HL-60 (cell line): ENCODE measurements around the gene SELENOT.

ENCODE experiments used
- POLR2AphosphoS5 ChIP-seq: IDR thresholded peaks from 2 replicates; pipeline ENCODE4 v1.6.1; 2012; ENCODE audit warnings: low read depth
- SPI1 ChIP-seq: IDR thresholded peaks from 2 replicates; pipeline ENCODE4 v1.6.1; 2012; ENCODE audit warnings: low read depth, mild to moderate bottlenecking, borderline replicate concordance
- TF ChIP-seq, protein P1 (sequence below): IDR thresholded peaks from one replicate; pipeline ENCODE4 v1.5.1; 2011; ENCODE audit warnings: low read length, control low read depth, inconsistent platforms; ENCODE audit not compliant: insufficient read depth

DNA sequence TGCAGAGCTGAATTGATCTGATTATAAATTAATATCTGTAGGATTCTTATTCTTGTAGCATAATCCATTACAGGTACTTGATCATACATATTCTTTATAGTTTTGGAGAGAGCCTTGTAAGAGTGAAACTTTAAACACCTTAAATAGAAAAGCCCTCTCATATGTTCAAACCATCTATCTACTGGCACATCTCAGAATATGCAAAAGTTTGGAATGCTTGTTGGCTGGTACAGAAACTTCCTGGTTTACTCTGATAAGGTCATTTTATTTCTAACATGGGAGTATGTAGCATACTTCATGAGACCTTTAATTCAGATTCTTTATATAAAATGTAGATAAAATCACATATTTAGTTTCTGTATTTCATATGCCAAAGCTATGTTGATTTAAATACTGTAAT is 21.9 kb upstream of the SELENOT start:
- TF ChIP-seq, protein P1, sequence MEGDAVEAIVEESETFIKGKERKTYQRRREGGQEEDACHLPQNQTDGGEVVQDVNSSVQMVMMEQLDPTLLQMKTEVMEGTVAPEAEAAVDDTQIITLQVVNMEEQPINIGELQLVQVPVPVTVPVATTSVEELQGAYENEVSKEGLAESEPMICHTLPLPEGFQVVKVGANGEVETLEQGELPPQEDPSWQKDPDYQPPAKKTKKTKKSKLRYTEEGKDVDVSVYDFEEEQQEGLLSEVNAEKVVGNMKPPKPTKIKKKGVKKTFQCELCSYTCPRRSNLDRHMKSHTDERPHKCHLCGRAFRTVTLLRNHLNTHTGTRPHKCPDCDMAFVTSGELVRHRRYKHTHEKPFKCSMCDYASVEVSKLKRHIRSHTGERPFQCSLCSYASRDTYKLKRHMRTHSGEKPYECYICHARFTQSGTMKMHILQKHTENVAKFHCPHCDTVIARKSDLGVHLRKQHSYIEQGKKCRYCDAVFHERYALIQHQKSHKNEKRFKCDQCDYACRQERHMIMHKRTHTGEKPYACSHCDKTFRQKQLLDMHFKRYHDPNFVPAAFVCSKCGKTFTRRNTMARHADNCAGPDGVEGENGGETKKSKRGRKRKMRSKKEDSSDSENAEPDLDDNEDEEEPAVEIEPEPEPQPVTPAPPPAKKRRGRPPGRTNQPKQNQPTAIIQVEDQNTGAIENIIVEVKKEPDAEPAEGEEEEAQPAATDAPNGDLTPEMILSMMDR = no peak
- TF ChIP-seq SPI1 (no peak), POLR2AphosphoS5 (no peak)
